Left lung (tissue), 10 donors: Measurements from ENCODE around the gene SOHLH1. TPM values are rescaled to one million over a fixed set of nuclear protein-coding genes. Genes with fewer than 3 reads are reported as not detected.

ENCODE experiments used
- ATAC-seq: fragments of 200-7000 bp; cut with Tn5 transposase; one replicate; pipeline ENCODE4 v1.9.1; 2020; ENCODE audit warnings: moderate library complexity
- DNase-seq, 4 donors: peaks; one replicate each; pipeline ENCODE4 v3.0.0-alpha.2; 2013 to 2020
- H3K27ac ChIP-seq, 2 donors: fragments of 200-600 bp; sonication (generic) in 1 of 2; one replicate each; pipeline versions ENCODE4 v1.5.0 to v1.8.0; 2020 to 2021
- H3K27me3 ChIP-seq, 2 donors: fragments of 200-600 bp; sonication (generic) in 1 of 2; one replicate each; pipeline versions ENCODE4 v1.5.0 to v1.8.0; 2020 to 2021
- H3K36me3 ChIP-seq, 2 donors: fragments of 200-600 bp; sonication (generic) in 1 of 2; one replicate each; pipeline versions ENCODE4 v1.5.0 to v1.8.0; 2020 to 2021
- H3K4me1 ChIP-seq, 2 donors: fragments of 200-600 bp; one replicate each; pipeline ENCODE4 v1.8.0; 2021
- H3K4me3 ChIP-seq, 2 donors: fragments of 200-600 bp; sonication (generic) in 1 of 2; one replicate each; pipeline versions ENCODE4 v1.5.0 to v1.8.0; 2020 to 2021; ENCODE audit warnings: mild to moderate bottlenecking in 1 of 2
- H3K9me3 ChIP-seq, 2 donors: fragments of 200-600 bp; sonication (generic) in 1 of 2; one replicate each; pipeline versions ENCODE4 v1.5.0 to v1.8.0; 2020 to 2021
- intact Hi-C, 2 donors: fragments of 100-400 bp; cut with DNase I; formaldehyde crosslinking; loops; one replicate each; pipeline versions ENCODE4 v1.11.2 to v1.14.2; 2022
- polyA plus RNA-seq, 6 donors: library from polyadenylated mRNA; unstranded; fragments of 120-200 nt; gene quantifications; one replicate each; pipeline ENCODE4 v1.2.1, GENCODE V29; 2013; ENCODE audit not compliant: insufficient read length in 6 of 6
- total RNA-seq, 2 donors: library from RNA; stranded (reverse); fragmentation: NEBNext Ultra II Directional; extraction: Animal tissue kit (Norgen Biotek cat#: 25700); gene quantifications; one replicate each; pipeline ENCODE4 v1.2.1, GENCODE V29; 2021
- TF ChIP-seq, protein P1 (sequence below), 2 donors: fragments of 200-600 bp; sonication (generic) in 1 of 2; IDR thresholded peaks; one replicate each; pipeline versions ENCODE4 v1.5.0 to v1.8.0; 2021; ENCODE audit warnings: antibody characterized with exemption in 2 of 2
- donor health status: DM: no; HTN: yes; CAD: no.
- donor health status: DM: no; HTN: no; CAD: no.

SOHLH1 gene
- total and polyA plus RNA-seq, 8 donors: not detected

DNA sequence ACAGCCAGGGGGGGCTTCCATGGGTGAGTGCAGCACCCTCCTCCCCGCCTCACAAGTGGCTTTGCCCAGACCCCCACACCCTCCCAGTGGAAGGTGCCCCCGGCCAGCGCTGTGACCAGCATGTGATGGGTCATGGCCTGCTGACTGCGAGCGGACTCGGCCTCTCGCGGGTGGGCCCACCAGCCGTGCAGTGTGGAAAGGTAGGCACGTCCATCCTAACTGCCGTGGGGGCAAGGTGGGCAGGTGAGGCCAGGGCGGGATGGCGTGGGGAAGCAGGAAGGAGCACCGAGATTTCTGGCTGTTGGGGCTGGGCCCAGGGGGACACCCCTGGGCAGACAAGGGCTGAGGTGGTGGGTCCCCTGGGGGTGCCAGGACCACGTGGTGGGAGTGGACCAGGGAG is 12.1 kb downstream of the SOHLH1 start:
- ATAC-seq: no peak
- intact Hi-C loops: no loop called here

DNA sequence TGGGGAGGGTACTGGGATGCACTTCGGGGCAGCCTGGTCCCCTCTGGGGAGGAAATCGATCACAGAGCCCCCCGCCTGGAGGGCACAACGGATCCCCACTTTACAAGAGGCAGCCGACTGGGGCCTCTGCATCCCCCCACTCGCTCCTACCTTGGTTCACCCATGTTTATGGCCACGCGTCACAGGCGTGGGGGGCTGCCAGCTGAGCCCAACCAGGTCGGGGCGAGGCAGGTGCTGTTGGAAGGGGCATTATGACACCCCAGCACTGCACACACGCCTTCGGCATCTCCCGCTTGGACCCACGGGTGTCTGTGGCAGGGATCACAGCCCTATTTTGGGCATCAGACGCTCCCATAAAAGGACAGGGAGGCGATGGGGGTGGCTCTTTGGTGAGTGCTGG is 14.6 kb downstream of the SOHLH1 start:
- DNase-seq (no peak), ATAC-seq (no peak)
- Histone ChIP-seq H3K9me3 (no peaks in the 10 kb centered on the region), H3K4me1 (no peaks in the 10 kb centered on the region), H3K36me3 (no peaks in the 10 kb centered on the region), H3K27me3 (peaks cover 0 to 83% of the 10 kb centered on the region in 2 donors), H3K4me3 (no peak overlapping the region), H3K27ac (no peak overlapping the region)
- TF ChIP-seq, protein P1, sequence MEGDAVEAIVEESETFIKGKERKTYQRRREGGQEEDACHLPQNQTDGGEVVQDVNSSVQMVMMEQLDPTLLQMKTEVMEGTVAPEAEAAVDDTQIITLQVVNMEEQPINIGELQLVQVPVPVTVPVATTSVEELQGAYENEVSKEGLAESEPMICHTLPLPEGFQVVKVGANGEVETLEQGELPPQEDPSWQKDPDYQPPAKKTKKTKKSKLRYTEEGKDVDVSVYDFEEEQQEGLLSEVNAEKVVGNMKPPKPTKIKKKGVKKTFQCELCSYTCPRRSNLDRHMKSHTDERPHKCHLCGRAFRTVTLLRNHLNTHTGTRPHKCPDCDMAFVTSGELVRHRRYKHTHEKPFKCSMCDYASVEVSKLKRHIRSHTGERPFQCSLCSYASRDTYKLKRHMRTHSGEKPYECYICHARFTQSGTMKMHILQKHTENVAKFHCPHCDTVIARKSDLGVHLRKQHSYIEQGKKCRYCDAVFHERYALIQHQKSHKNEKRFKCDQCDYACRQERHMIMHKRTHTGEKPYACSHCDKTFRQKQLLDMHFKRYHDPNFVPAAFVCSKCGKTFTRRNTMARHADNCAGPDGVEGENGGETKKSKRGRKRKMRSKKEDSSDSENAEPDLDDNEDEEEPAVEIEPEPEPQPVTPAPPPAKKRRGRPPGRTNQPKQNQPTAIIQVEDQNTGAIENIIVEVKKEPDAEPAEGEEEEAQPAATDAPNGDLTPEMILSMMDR (IDR thresholded peaks at IDR 0.05): no peak
- intact Hi-C loops: no loop called here

More for the DNA sequence above, 12.1 kb downstream of the SOHLH1 start:
- no peak for DNase-seq
- H3K27ac ChIP-seq: no peak overlapping the region
- peaks cover 0 to 75% of the 10 kb centered on the region in 2 donors for H3K27me3 ChIP-seq
- H3K9me3 ChIP-seq: no peaks in the 10 kb centered on the region
- H3K36me3 ChIP-seq: no peaks in the 10 kb centered on the region
- no peaks in the 10 kb centered on the region for H3K4me1 ChIP-seq
- TF ChIP-seq, protein P1 (IDR thresholded peaks at IDR 0.05): no peak
- no peak overlapping the region for H3K4me3 ChIP-seq

DNA sequence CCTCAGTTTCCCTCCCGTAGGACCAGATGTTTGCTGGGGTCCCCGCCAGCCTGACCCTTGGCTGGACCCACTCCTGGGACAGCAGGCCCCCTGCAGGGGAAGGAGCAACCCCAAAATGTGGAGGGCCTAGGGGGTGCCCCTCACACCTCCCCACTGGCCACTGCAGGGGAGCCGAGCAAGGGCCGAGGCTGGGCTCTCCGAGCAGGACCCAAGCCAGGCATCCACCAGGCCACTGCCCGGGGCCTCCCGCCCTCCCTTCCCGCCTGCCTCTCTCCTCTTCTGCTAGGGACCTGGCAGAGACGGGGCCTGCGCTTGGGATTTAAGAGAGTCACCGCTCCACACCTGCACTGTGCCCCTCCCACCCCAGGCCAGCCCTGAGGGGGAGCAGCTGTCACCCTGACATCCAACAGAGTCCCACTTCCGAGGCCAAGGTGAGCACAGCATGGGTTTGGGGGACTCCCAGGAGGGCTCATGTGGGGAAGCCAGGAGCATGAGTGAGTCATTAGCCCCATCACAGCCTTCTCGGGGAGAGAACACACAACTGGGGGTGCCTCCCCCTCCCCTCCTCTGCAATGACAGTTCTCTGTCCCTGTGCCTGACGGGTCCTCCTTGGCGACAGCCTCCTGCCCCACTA is 15.8 kb downstream of the SOHLH1 start:
- Histone ChIP-seq H3K27ac (no peak overlapping the region), H3K4me3 (no peak overlapping the region), H3K27me3 (peaks cover 0 to 76% of the 10 kb centered on the region in 2 donors), H3K9me3 (no peaks in the 10 kb centered on the region), H3K36me3 (no peaks in the 10 kb centered on the region), H3K4me1 (no peaks in the 10 kb centered on the region)
- TF ChIP-seq, protein P1 (IDR thresholded peaks at IDR 0.05): no peak
- ATAC-seq (no peak), DNase-seq (no peak)
- intact Hi-C loops: no loop called here

DNA sequence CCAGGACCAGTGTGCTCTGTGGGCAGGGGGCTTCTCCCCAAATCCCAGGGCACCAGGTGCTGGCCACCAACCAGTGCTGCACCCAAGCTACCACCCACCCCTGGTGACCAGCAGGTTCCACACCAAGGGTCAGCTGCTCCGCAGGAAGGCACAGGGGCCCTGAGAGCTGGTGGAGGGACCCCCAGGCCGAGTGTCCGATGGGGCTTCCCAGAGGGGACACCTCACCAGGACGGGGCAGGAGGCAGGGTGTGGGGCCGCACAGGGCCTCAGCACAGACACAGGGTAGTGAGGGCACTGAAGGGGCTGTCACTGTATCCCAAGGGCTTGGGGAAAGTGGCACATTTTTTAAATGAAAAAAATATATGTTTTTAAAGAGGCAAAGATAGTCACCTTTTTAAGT is 18.1 kb downstream of the SOHLH1 start:
- no peak for ATAC-seq
- Histone ChIP-seq H3K36me3 (no peaks in the 10 kb centered on the region), H3K4me1 (no peaks in the 10 kb centered on the region), H3K27me3 (peaks cover 0 to 55% of the 10 kb centered on the region in 2 donors), H3K9me3 (no peaks in the 10 kb centered on the region), H3K4me3 (no peak overlapping the region), H3K27ac (no peak overlapping the region)
- TF ChIP-seq, protein P1 (IDR thresholded peaks at IDR 0.05): no peak
- no peak for DNase-seq
- intact Hi-C loops: no loop called here

DNA sequence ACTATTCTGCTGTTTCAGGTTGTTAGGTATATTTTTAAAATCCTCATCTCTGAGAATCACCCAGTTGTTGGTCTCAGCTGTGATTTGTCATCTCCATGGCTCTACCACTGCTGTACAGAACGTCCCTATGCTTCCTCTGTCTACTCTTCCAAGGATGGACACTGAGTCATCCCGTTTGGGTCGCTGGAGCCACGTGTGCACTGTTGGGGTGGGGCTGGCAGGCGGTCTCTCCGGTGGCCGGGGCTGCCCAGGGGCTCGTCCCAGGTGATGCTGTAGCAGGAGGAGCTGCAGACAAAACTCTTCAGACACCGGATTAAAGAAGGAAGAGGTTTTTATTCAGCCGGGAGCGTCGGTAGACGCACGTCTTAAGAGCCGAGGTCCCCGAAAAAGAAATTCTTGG is 19.2 kb downstream of the SOHLH1 start:
- H3K27me3 ChIP-seq: peaks cover 0 to 47% of the 10 kb centered on the region in 2 donors
- H3K36me3 ChIP-seq: no peaks in the 10 kb centered on the region
- intact Hi-C loops: no loop called here
- H3K9me3 ChIP-seq: no peaks in the 10 kb centered on the region
- TF ChIP-seq, protein P1 (IDR thresholded peaks at IDR 0.05): no peak
- DNase-seq: no peak
- no peak overlapping the region for H3K4me3 ChIP-seq
- no peak for ATAC-seq
- no peaks in the 10 kb centered on the region for H3K4me1 ChIP-seq
- no peak overlapping the region for H3K27ac ChIP-seq
